Central memory CD4-positive, alpha-beta T cell (primary cell): Measurements from ENCODE around the gene EIF4H.
"Not testable (repeated sequence)": the region's sequence is repeated elsewhere in the genome, so short reads cannot be mapped to it uniquely, and the experiment has no call there.

Source experiments
- DNase-seq: peaks from one replicate; pipeline ENCODE4 v3.0.0; 2022

The EIF4H gene

DNA sequence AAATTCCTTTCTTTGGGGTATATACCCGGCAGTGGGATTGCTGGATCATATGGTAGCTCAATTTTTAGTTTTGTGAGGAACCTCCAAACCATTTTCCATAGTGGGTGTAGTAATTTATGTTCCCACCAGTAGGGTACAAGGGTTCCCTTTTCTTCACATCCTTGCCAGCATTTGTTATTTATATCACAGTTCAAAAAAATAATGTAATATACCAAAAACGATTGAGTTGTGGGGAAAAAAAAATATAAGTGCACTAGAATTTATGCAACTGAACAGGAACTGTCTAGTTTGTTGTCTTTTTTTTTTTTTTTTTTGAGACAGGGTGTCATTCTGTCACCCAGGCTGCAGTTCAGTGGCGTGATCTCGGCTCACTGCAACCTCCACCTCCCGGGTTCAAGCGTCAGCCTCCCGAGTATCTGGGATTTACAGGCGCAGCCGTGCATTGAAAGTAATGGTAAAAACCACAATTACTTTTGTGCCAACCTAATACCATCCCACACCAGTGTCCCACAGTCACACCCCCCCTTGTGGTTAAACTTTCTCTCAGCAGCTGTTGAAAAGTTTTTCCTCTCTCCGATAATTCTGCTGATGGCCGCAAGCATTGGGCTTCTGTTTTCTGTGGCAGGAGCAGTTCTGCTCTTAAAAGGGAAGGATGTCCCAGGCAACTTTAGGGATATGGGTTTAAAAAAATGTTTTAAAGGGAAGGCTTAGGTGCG is 28.8 kb downstream of the EIF4H start:
- DNase-seq = no peak

GRCh38 chr7:74203956-74204618 is 29.9 kb downstream of the EIF4H start:
- no peak for DNase-seq

DNA sequence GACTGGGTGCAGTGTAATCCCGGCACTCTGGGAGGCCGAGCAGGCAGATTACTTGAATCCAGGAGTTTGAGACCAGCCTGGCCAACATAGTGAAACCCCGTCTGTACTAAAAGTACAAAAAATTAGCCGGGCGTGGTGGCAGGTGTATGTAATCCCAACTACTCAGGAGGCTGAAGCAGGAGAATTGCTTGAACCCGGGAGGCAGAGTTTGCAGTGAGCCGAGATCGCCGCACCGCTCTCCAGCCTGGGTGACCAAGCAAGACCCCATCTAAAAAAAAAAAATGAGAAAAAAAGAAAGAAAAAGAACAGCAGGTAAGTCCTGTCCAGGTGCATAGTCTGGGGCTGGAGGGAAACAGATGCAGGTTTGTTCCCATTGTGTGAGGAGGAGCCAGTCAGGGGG is 31.9 kb downstream of the EIF4H start:
- not testable (repeated sequence) for DNase-seq

DNA sequence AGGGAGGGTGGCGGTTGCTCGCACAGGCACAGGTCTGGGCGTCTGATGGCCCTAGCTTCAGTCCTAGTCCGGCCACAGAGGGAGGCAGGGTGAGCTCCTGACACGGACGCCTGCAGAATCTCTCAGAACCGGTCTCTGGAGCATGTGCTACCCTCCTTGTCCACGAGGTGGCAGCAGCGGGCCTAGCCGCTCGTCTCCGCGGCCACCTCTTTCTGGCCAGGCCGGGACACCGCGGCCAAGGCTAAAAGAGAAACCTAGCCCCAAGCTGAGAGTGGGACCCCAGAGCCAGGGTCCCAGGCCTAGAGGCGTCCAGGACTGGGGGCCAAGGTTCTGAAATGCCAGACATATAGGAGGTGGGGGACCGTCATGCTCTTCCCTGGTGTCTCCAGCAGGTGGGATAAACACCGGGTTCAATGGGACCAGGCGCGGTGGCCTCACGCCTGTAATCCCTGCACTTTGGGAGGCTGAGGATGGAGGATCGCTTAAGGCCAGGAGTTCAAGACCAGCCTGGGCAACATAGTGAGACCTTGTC is 32.5 kb downstream of the EIF4H start:
- DNase-seq = peak; percentile 63

DNA sequence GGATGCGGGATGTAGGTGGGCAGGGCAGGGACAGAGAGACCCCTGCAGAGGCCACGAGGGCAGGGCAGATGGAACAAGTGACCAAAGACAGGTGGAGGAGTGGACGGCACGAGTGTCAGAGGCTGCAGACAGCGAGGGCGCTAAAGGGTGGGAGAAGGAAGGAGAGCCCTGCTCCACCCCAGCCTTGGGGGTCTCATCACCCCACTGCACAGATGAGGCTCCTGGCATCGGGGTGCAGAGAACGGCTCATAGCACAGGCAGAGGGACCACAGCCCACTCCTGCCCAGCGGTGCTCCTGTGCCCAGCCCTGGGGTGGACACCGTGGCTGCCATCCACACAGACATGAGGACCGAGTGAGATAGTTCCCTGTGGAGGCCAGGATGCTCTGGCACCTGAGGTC is 33.4 kb downstream of the EIF4H start:
- no peak for DNase-seq

- not testable (repeated sequence) for DNase-seq
These were observed 34.1 kb downstream of the EIF4H start for GRCh38 chr7:74208241-74208640.

GRCh38 chr7:74212661-74213060 is 38.5 kb downstream of the EIF4H start:
- DNase-seq = no peak

DNA sequence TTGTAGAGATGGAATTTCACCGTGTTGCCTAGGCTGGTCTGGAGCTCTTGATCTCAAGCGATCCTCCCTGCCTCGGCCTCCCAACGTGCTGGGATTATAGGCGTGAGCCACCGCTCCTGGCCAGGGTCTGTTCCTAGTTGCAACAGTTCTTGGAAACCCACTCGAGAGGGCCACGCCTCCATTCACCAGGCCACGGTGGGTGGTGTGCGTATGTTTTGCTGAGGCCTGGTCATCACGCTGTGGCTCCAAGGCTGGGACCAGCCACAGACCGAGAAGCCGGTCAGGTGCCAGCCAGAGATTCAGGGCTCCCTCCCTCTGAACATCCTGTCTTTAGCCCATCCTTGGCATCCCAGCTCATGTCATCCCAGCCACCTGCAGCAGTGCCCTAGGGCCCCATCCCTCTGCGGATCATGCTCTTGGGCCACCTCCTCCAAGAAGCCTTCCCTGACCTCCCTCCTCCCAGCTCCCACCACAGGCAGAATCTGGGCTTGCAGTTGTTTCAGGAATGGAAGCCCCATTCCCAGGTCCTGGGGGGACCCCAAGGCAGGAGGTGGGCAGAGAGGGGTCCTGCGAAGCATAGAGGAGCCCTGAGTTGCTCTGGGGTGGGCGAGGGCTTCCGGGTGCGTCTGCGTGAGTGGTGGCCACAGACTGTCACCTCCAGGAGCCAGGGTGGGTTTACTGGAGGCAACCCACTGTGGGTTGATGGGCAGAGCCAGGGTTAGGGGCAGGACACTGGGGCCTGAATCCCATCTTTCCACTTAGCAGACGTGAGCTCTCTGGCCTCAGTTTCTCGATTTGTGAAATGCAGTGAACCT is 40.9 kb downstream of the EIF4H start:
- no peak for DNase-seq

- DNase-seq = no peak
These were observed 41.8 kb downstream of the EIF4H start for GRCh38 chr7:74215921-74216320.

- no peak for DNase-seq
These were observed 42.2 kb downstream of the EIF4H start for GRCh38 chr7:74216361-74216761.

GRCh38 chr7:74217455-74218342 is 43.5 kb downstream of the EIF4H start:
- no peak for DNase-seq

- DNase-seq = no peak
These were observed 44.2 kb downstream of the EIF4H start for GRCh38 chr7:74218343-74218698.

DNA sequence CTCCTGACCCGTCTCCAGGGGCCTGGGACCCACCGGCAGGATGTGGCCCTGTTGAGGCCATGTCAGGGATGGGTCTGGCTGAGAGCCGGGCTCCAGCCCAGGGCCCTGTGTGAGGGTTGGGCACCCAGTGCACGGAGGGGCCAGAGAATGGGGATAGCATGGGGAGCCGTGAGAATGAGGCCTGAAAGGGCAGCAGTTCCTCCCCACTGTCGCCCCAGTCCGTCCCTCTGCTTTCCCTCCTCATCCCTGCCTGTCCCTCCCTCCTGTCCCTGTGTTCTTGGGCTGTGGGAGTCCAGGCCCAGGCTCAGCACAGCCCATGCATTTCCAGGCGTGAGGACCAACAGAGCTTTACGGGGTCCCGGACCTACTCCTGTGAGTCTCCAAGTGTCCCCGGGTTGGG is 45.3 kb downstream of the EIF4H start:
- no peak for DNase-seq

- no peak for DNase-seq
These were observed 46.1 kb downstream of the EIF4H start for GRCh38 chr7:74220229-74220628.

DNA sequence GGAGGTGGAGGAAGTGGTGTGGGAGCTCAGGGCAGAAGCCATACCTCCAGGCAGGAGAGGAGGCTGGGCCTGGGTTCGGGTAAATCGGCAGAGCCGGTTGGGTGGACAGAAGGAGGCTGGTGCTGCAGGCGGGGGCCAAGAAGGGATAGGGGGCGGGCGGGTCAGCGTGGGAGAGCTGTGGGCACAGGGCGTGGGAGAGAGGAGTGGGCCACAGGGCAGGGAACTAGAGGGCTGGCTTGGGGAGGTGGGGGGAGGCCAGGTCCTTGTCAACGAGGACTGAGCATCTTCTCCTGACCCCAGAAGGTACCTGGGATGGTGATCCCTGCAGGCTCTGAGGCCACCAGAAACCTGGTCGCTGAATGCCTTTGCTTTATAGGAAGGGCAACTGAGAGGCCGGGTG is 47.6 kb downstream of the EIF4H start:
- no peak for DNase-seq

DNA sequence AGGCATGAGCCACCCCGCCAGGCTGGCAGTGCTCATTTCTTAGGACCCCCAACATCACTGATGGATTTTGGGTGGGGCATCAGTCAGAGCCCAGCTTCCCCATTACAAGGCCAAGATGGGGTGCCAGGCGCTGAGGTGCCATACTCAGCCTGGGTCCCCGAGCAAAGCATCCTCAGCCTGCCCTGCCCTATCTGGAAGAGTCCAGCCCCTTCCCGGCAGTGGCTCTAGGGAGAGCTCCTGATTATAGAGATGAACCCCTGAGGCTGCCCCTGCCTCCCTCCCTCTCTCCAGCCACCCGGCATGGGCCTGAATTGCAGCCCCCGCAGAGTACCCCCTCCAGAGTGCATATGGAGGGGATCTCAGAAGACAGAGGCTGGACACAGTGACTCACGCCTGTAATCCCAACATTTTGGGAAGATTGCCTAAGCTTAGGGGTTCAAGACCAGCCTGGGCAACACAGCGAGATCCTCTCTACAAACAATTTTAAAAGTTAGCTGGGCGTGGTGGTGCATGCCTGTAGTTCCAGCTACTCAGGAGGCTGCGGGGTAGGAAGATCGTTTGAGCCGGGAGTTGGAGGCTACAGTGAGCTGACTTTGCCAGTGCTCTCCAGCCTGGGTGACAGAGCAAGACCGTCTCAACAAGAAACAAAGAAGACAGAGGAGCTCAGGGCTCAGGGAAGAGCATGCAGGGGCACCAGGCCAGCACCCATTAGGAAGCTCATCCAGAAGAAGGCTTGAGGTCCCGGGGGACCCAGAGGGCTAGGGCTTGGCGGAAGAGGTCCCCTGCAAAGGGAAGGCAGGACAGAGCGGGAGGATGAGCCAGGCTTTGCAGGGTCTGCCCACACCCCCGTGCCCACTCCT is 48.9 kb downstream of the EIF4H start:
- DNase-seq = no peak

DNA sequence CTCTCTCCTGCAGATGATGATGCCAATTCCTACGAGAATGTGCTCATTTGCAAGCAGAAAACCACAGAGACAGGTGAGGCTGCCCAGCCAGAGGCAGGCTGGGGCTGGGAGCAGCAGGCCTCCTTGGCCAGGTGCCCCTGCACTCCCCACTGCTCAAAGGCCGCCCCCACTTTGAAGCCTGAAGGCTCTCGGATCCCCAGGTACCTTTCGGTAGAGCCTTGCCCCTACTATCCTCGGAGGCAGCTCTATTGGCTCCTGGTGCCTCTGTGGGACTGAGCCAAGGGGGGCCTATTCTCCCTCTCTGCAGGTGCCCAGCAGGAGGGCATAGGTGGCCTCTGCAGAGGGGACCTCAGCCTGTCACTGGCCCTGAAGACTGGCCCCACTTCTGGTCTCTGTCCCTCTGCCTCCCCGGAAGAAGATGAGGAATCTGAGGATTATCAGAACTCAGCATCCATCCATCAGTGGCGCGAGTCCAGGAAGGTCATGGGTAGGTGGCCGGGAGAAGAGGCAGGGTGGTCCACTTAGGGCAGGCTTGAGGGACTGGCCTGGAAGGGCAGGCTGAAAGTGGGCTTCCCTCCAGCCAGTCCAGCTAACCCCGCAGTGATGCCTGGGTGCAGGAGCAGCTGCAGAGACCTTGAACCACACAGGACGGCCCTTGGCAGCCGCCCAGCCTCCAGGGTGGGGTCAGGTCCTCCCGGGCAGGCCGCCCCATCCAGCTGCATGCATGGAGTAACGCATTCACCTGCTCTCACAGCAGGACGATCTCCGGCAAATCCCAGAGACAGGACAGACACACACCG is 49.8 kb downstream of the EIF4H start:
- DNase-seq = no peak

DNA sequence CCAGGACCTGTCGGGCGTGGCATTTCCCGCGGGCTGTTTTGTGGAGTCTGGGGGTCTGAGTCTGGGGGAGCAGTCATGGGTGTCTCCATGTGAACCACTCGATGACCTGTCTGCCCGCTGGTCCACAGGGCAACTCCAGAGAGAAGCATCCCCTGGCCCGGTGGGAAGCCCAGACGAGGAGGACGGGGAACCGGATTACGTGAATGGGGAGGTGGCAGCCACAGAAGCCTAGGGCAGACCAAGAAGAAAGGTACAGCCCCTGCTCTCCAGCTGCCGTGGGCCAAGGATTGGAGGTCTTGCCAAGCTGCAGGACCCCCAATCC is 50.3 kb downstream of the EIF4H start:
- no peak for DNase-seq

- not testable (repeated sequence) for DNase-seq
These were observed 50.8 kb downstream of the EIF4H start for GRCh38 chr7:74224907-74225306.

DNA sequence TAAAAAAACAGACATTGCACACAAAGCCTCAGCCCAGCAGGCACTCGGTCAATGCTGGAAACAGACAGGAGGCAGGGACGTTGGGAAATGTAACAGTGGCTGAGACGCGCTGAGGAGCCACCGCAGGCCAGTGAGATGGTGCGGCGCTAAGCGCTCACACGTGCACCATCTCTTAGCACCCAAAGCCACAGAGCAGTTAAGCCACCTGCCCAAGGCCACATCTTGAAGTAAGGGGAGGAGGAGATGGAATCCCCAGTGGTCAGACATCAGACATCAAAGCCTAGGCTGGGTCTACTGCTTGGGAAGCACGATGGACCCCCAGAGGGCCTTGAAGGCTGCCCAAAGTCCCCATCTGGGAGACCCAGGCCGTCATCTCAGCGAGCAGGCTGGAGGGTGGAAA is 51.2 kb downstream of the EIF4H start:
- DNase-seq = no peak

DNA sequence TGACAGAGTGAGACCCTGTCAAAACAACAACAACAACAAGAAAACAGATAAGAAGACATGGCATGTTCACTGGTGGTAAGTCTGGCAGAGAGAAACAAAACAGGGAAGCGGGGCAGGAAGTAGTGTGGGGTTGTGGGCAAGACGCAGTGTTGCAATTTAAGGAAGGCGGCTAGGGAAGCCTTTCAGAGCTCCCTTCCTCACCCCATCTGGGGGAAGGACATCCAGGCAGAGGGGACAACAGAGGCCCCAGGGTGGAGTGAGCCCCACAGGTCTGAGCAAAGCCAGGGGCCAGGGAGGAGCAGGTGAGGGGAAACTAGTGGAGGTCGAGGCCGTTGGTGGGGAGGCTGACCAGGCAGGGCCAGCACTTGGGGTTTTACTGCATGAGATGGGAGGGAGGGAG is 52.5 kb downstream of the EIF4H start:
- no peak for DNase-seq
